Fibroblast of peridontal ligament (primary cell): ENCODE measurements around the gene HPS3.
A peak's percentile ranks its signal among the peaks of the same experiment; 100 is the strongest.
"Not testable (repeated sequence)": the region's sequence is repeated elsewhere in the genome, so short reads cannot be mapped to it uniquely, and the experiment has no call there.

Experiments
- DNase-seq: peaks from one replicate; pipeline ENCODE4 v3.0.0-alpha.2; 2010; ENCODE audit errors: extremely low read depth

Gene HPS3

DNA sequence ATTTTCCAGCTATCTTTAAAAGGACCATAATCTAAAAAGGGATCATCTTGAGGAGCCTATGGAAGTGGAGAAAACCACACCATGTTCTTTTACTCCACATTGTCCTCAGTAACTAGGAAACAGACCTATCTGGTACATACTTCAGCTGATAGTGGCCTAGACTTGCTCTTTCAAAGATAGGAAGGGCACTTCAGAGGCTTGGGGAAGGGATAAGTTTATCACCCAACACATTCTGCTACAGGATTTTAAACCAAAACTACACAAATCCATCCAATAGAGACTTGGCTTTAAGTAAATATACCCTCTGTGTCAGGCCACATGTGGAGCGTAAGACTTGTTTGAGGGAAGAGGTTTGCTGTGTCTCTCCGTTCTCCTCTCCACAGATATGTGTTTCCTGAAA is 56.8 kb downstream of the HPS3 start:
- DNase-seq: no peak

- DNase-seq: no peak
Measured at GRCh38 chr3:149186721-149187120, 57.3 kb downstream of the HPS3 start.

DNA sequence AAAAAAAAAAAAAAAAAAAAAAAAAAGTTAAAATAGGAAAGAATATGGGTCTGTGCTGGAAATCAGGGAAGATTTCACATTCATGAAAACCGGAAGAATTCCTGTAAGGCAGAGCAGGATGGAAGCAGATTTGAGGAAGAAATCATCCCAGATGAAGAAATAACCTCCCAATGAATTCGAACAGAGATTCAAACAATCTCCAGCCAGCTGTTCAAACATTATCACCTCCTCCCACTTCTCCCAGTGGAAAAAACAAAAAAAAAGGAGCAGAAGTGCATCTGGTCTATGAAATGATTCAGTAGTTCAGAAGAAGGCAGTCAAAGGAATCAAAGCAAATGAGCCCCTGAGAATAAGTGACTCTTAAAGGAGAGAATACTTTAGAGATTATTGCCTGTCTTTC is 59.1 kb downstream of the HPS3 start:
- peak; percentile 29 for DNase-seq

DNA sequence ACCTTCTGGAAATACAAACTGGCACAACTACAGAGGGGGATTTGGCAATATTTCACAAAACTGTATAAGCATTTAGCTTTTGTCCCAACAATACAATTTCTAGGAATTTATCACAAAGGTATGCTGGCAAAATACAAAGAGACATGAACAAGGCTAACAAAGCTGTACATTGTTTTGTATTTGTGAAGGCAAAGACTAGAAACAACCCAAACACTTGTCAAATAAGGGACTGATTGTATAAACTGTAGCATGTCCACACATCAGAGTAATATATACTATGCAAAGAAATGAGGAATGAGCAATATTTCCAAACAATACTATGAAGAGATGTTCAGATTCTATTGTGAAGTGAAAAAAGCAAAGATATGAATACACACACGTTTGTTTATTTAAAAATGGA is 65.8 kb downstream of the HPS3 start:
- no peak for DNase-seq

GRCh38 chr3:149196805-149197592 is 67.6 kb downstream of the HPS3 start:
- DNase-seq: not testable (repeated sequence)

DNA sequence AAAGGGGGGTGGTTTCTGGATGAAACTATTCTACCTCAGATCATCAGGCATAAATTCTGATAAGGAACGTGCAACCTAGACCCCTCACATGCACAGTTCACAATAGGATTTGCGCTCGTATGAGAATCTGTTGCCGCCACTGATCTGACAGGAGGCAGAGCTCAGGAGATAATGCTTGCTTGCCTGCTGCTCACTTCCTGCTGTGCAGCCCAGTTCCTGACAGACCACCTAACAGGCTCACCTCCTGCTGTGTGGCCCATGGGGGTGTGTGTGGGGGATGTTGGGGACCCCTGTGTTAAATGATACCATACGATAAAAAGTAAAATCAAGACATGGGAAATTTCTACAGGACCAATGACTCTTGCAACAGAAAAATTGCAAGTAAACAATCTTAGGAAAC is 68.2 kb downstream of the HPS3 start:
- DNase-seq: no peak

- peak; percentile 13 for DNase-seq
Measured at GRCh38 chr3:149198611-149199010, 69.2 kb downstream of the HPS3 start.

- peak; percentile 39 for DNase-seq
Measured at GRCh38 chr3:149199474-149199873, 70.0 kb downstream of the HPS3 start.

- DNase-seq: no peak
Measured at GRCh38 chr3:149203758-149204157, 74.3 kb downstream of the HPS3 start.

GRCh38 chr3:149204390-149204991 is 75.1 kb downstream of the HPS3 start:
- no peak for DNase-seq

DNA sequence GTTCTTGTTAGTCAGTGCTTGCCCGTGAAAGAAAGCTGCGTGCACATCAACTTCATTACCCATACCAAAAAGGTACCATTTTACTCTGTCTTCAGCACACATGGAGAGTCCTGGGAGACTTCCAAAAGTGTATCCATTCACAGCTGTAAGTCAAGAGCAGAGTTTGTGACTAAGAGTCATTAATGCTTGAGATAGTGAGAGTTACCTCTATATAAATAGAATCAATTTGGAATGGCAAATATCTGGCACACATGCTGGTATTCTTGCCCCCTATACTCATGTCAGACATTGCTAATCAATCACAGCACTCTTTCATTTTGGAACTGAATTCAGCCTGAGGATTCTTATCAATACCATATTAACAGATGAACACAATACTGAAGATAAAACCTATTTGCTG is 78.0 kb downstream of the HPS3 start:
- no peak for DNase-seq

- no peak for DNase-seq
Measured at GRCh38 chr3:149209431-149209830, 80.0 kb downstream of the HPS3 start.

DNA sequence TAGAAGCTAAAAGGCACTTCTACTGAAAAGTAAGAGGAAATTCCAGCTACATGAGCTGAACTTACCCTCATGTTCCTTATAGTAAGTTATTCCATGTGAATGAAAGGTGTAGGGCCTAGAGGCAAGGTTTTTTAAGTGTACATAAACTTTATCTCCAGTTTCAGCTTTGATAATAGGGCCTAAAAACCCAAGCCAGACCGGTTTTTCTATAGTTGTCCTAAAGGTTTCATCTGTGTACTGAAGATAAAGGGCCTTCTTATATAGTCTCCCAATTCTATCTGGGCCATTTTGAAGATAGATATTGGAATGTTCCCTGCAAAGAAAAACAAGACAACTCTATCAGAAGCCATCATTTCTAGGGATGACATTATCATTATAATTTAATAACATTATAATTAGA is 82.9 kb downstream of the HPS3 start:
- no peak for DNase-seq

DNA sequence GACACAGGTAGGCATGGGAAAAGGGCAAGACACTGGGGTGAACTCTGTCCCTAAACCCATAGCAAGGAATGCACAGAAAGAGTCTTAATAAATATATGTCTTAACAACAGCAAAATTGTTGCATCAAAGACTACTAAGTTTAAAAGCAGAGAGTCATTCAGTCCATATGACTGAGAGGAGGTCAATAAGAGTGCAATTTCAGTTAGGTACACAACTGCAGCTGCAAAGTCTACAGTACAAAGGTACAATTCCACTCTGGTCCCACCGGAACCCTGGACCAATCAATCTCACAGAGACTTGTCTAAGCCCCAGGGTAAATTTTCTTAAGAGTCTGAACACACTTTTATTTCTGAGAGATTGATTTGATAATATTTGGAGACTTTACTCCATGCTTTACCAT is 85.3 kb downstream of the HPS3 start:
- DNase-seq: no peak

DNA sequence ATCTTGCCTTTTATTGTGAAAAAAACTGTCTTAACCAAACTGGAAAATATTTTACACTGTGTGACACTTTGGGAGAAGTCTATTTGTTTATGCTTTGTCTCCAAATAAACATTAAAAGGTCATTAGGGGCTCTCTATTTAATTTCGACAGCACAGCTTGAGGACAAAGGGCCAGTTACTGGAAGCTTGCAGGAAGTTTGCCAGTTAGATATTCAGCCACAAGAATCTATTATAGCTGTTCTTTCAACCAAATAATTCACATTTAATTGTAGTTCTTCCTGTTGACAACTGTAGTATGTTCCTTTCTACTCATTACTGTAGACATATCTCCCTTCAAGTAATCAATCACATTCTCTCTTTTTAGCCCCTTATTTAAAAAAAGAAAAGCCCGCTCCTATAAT is 86.1 kb downstream of the HPS3 start:
- no peak for DNase-seq

- no peak for DNase-seq
Measured at GRCh38 chr3:149216193-149216869, 86.9 kb downstream of the HPS3 start.

DNA sequence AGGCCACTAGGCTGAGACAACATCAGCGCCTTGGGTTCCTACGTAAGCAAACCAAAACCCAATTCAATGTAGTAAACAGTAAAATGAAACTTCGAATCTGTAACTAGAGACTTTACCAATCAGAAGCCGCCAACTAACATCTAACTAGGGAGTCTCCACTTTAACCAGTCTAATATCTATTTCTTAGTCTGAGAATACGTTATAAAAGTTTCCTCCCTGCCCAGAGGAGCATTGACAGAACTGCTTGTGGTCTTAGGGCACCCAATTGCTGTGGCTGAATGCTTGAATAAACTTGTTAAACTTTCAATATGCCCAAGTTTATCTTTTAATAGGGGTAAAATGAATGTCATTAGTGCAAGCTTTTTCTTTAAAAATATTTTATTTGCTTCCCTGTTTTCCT is 87.9 kb downstream of the HPS3 start:
- no peak for DNase-seq

DNA sequence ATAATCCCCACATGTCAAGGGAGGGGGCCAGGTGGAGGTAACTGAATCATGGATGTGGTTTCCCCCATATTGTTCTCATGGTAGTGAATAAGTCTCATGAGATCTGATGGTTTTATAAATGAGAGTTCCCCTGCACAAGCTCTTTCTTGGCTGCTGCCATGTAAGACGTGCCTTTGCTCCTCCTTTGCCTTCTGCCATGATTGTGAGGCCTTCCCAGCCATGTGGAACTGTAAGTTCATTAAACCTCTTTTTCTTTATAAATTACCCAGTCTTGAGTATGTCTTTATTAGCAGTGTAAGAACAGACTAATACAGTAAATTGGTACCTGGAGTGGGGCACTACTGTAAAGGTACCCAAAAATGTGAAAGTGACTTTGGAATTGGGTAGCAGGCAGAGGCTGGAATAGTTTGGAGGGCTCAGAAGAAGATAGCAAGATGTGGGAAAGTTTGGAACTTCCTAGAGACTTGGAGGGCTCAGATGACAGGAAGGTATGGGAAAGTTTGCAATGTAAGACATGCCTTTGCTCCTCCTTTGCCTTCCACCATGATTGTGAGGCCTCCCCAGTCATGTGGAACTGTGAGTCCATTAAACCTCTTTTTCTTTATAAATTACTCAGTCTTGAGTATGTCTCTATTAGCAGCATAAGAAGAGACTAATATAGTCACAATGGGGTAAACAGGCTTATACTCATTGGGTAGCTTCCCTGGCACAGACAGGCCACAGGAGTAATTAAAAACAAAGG is 90.1 kb downstream of the HPS3 start:
- not testable (repeated sequence) for DNase-seq

- DNase-seq: peak; percentile 10
Measured at GRCh38 chr3:149221783-149222517, 92.5 kb downstream of the HPS3 start, which contains the start of gene CP. CP (minus strand) TSS chr3:149221829; CDS start chr3:149221792, 37 bp downstream.
